ENCODE measurements around the gene TSPAN10.

DNA sequence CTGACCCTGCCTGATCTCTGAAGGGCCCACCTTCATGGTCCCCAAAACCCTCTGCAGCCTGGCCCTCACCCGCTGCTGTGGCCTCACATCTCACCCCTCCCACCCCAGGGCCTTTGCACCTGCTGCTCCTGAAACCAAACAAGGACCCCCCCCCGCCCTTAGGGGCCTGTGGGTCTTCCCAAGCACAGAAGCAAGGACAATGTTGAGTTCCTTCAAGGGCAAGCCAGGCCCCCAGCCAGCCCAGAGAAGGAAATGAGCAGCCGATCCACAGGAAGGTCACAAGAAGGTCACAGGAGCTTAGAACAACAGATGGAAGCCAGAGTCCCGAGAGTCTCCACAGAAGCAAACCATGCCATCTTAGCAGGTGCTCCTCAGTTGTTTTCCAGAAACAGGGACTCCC lies 19.8 kb downstream of the TSPAN10 start:
- TF ChIP-seq, protein P1, sequence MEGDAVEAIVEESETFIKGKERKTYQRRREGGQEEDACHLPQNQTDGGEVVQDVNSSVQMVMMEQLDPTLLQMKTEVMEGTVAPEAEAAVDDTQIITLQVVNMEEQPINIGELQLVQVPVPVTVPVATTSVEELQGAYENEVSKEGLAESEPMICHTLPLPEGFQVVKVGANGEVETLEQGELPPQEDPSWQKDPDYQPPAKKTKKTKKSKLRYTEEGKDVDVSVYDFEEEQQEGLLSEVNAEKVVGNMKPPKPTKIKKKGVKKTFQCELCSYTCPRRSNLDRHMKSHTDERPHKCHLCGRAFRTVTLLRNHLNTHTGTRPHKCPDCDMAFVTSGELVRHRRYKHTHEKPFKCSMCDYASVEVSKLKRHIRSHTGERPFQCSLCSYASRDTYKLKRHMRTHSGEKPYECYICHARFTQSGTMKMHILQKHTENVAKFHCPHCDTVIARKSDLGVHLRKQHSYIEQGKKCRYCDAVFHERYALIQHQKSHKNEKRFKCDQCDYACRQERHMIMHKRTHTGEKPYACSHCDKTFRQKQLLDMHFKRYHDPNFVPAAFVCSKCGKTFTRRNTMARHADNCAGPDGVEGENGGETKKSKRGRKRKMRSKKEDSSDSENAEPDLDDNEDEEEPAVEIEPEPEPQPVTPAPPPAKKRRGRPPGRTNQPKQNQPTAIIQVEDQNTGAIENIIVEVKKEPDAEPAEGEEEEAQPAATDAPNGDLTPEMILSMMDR (IDR thresholded peaks at IDR 0.05): no peak
- TF ChIP-seq POLR2AphosphoS5 (IDR thresholded peaks at IDR 0.05) (no peak), EP300 (IDR thresholded peaks at IDR 0.05) (no peak)
